OCI-LY1 (cell line): Measurements from ENCODE around the gene CRAMP1.

Experiments
- EZH2 ChIP-seq: fragments of 200-600 bp; sonication (generic), shearing (Covaris generic); IDR thresholded peaks from 2 replicates; pipeline ENCODE4 v1.8.0; 2017; ENCODE audit warnings: borderline replicate concordance, mixed run types, mild to moderate bottlenecking, antibody characterized with exemption, low read length, moderate library complexity, mixed read lengths
- TF ChIP-seq, protein P1 (sequence below): fragments of 200-600 bp; sonication (generic), shearing (Covaris generic); IDR thresholded peaks from 2 replicates; pipeline ENCODE4 v1.5.1; 2017; ENCODE audit warnings: mild to moderate bottlenecking, antibody characterized with exemption, low read length, moderate library complexity, mixed read lengths

- TF ChIP-seq, protein P1, sequence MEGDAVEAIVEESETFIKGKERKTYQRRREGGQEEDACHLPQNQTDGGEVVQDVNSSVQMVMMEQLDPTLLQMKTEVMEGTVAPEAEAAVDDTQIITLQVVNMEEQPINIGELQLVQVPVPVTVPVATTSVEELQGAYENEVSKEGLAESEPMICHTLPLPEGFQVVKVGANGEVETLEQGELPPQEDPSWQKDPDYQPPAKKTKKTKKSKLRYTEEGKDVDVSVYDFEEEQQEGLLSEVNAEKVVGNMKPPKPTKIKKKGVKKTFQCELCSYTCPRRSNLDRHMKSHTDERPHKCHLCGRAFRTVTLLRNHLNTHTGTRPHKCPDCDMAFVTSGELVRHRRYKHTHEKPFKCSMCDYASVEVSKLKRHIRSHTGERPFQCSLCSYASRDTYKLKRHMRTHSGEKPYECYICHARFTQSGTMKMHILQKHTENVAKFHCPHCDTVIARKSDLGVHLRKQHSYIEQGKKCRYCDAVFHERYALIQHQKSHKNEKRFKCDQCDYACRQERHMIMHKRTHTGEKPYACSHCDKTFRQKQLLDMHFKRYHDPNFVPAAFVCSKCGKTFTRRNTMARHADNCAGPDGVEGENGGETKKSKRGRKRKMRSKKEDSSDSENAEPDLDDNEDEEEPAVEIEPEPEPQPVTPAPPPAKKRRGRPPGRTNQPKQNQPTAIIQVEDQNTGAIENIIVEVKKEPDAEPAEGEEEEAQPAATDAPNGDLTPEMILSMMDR = no peak
- no peak for TF ChIP-seq EZH2
Observed at GRCh38 chr16:1700246-1700645, 88.1 kb downstream of the CRAMP1 start.
